ENCODE results near the gene BET1. TPM values are rescaled to one million over a fixed set of nuclear protein-coding genes. Genes with fewer than 3 reads are reported as not detected.

The BET1 gene
- total RNA-seq, 1 donor from 2014 or later, result 35.4 TPM

GRCh38 chr7:93964813-93965212, 39.3 kb downstream of the BET1 start:
- no peak overlapping the region for H3K4me3 ChIP-seq (ENCODE audit: low read depth, low read length)
- H3K36me3 ChIP-seq (ENCODE audit: control insufficient read depth, insufficient read depth, low read length), result no peaks in the 10 kb centered on the region
- DNase-seq (ENCODE audit: low read depth), result no peak
- TF ChIP-seq CTCF (IDR thresholded peaks at IDR 0.05; ENCODE audit: insufficient read depth, low read length, poor library complexity, severe bottlenecking), result no peak
- H3K27me3 ChIP-seq (ENCODE audit: control insufficient read depth, insufficient read depth, low read length), result no peaks in the 10 kb centered on the region

- Histone ChIP-seq H3K36me3 (ENCODE audit: control insufficient read depth, insufficient read depth, low read length) (no peaks in the 10 kb centered on the region), H3K27me3 (ENCODE audit: control insufficient read depth, insufficient read depth, low read length) (no peaks in the 10 kb centered on the region), H3K4me3 (ENCODE audit: low read depth, low read length) (no peak overlapping the region)
- DNase-seq (ENCODE audit: low read depth), result no peak
- TF ChIP-seq CTCF (IDR thresholded peaks at IDR 0.05; ENCODE audit: insufficient read depth, low read length, poor library complexity, severe bottlenecking), result no peak
Measured at GRCh38 chr7:93964262-93964661, 39.9 kb downstream of the BET1 start.

- Histone ChIP-seq H3K27me3 (ENCODE audit: control insufficient read depth, insufficient read depth, low read length) (no peaks in the 10 kb centered on the region), H3K4me3 (ENCODE audit: low read depth, low read length) (no peak overlapping the region), H3K36me3 (ENCODE audit: control insufficient read depth, insufficient read depth, low read length) (no peaks in the 10 kb centered on the region)
- no peak for TF ChIP-seq CTCF (IDR thresholded peaks at IDR 0.05; ENCODE audit: insufficient read depth, low read length, poor library complexity, severe bottlenecking)
- DNase-seq (ENCODE audit: low read depth), result no peak
Measured at GRCh38 chr7:93960986-93961385, 43.2 kb downstream of the BET1 start.

- no peak for DNase-seq (ENCODE audit: low read depth)
- no peaks in the 10 kb centered on the region for H3K36me3 ChIP-seq (ENCODE audit: control insufficient read depth, insufficient read depth, low read length)
- no peaks in the 10 kb centered on the region for H3K27me3 ChIP-seq (ENCODE audit: control insufficient read depth, insufficient read depth, low read length)
- H3K4me3 ChIP-seq (ENCODE audit: low read depth, low read length), result no peak overlapping the region
- no peak for TF ChIP-seq CTCF (IDR thresholded peaks at IDR 0.05; ENCODE audit: insufficient read depth, low read length, poor library complexity, severe bottlenecking)
Measured at GRCh38 chr7:93958651-93959050, 45.5 kb downstream of the BET1 start.

- H3K27me3 ChIP-seq (ENCODE audit: control insufficient read depth, insufficient read depth, low read length), result no peaks in the 10 kb centered on the region
- no peaks in the 10 kb centered on the region for H3K36me3 ChIP-seq (ENCODE audit: control insufficient read depth, insufficient read depth, low read length)
- DNase-seq (ENCODE audit: low read depth), result no peak
- H3K4me3 ChIP-seq (ENCODE audit: low read depth, low read length), result no peak overlapping the region
- TF ChIP-seq CTCF (IDR thresholded peaks at IDR 0.05; ENCODE audit: insufficient read depth, low read length, poor library complexity, severe bottlenecking), result no peak
Measured at GRCh38 chr7:93958216-93958615, 45.9 kb downstream of the BET1 start.

GRCh38 chr7:93957767-93958166, 46.4 kb downstream of the BET1 start:
- TF ChIP-seq CTCF (IDR thresholded peaks at IDR 0.05; ENCODE audit: insufficient read depth, low read length, poor library complexity, severe bottlenecking), result no peak
- no peak for DNase-seq (ENCODE audit: low read depth)
- Histone ChIP-seq H3K36me3 (ENCODE audit: control insufficient read depth, insufficient read depth, low read length) (no peaks in the 10 kb centered on the region), H3K27me3 (ENCODE audit: control insufficient read depth, insufficient read depth, low read length) (no peaks in the 10 kb centered on the region), H3K4me3 (ENCODE audit: low read depth, low read length) (no peak overlapping the region)

All from kidney epithelial cell (primary cell).